ENCODE data around the gene ALS2CL. TPM values are rescaled to one million over a fixed set of nuclear protein-coding genes. Genes with fewer than 3 reads are reported as not detected.

ALS2CL gene
- total RNA-seq, 1 experiment from 2014 or later = 16.4 TPM

DNA sequence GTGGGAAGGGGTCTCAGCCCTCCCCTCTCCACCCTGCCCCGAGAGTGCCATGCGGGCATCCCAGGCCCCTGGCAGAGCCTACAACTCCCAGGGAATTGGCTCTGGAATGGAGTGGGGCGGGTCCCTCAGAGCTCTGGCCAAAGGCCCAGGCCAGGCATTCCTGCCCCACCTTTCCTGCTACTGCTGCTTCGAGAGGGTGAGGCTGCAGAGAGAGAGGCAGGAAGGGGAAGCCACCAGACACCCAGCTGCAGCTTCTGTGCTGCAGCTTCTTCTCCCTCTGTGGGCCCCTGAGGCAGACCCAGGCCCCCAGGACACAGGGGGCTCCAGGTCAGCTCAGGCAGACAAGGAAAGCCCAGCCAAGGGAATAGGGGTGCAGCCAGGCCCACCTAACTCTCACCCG, 2.7 kb downstream of the ALS2CL start:
- no peaks in the 10 kb centered on the region for H3K79me2 ChIP-seq (ENCODE audit: insufficient read depth, low read length)
- no peaks in the 10 kb centered on the region for H3K9me2 ChIP-seq (ENCODE audit: insufficient read depth)
- no peaks in the 10 kb centered on the region for H3K9me3 ChIP-seq (ENCODE audit: control insufficient read depth in 1 of 2, insufficient read depth in 1 of 2, low read depth in 1 of 2, low read length in 2 of 2)
- H3K4me3 ChIP-seq (replicated peaks in 1 of 2; ENCODE audit: low read depth in 1 of 2, low read length in 2 of 2) = no peak overlapping the region
- ATAC-seq (peak; percentile 28), DNase-seq (ENCODE audit: low read depth, low spot score) (no peak)
- no peaks in the 10 kb centered on the region for H4K20me1 ChIP-seq (ENCODE audit: insufficient read depth)
- POLR2A ChIA-PET = no interaction called here
- CTCF ChIA-PET = no interaction called here
- intact Hi-C loops (cut with micrococcal nuclease) = no loop called here
- no peak overlapping the region for H2AFZ ChIP-seq (ENCODE audit: low read depth, low read length, poor library complexity, severe bottlenecking)
- H3K27ac ChIP-seq (ENCODE audit: low read depth, low read length) = peak overlapping the region; percentile 7; the same call in 1 of the 2 replicates
- peaks cover 31 to 59% of the 10 kb centered on the region in 2 experiments for H3K4me1 ChIP-seq (ENCODE audit: control insufficient read depth in 1 of 2, insufficient read depth in 2 of 2, low read length in 2 of 2)
- TF ChIP-seq SRF (IDR thresholded peaks at IDR 0.05; ENCODE audit: low read depth) (no peak), CBX3 (IDR thresholded peaks at IDR 0.05; ENCODE audit: low read depth) (no peak), CEBPB (IDR thresholded peaks at IDR 0.05; ENCODE audit: low read depth) (no peak), ELF1 (IDR thresholded peaks at IDR 0.05; ENCODE audit: borderline replicate concordance, low read depth) (no peak), POLR2A (IDR thresholded peaks at IDR 0.05; ENCODE audit: borderline replicate concordance, extremely low read depth, insufficient read depth, insufficient read length) (no peak), FOSL1 (IDR thresholded peaks at IDR 0.05; ENCODE audit: low read depth) (no peak), EGR1 (IDR thresholded peaks at IDR 0.05; ENCODE audit: low read depth) (no peak), POLR2AphosphoS5 (IDR thresholded peaks at IDR 0.05; ENCODE audit: low read depth, low read length) (no peak), SP1 (IDR thresholded peaks at IDR 0.05; ENCODE audit: low read depth) (no peak), JUND (IDR thresholded peaks at IDR 0.05) (no peak), TCF7L2 (IDR thresholded peaks at IDR 0.05; ENCODE audit: borderline replicate concordance, extremely low read depth, insufficient read depth, insufficient read length) (no peak), RAD21 (IDR thresholded peaks at IDR 0.05; ENCODE audit: low read depth) (no peak), ZNF274 (IDR thresholded peaks at IDR 0.05; ENCODE audit: low read depth, low read length) (no peak), YY1 (IDR thresholded peaks at IDR 0.05; ENCODE audit: extremely low read depth, insufficient replicate concordance, low read depth, low read length) (no peak), SIN3A (IDR thresholded peaks at IDR 0.05; ENCODE audit: low read depth) (no peak)
- TF ChIP-seq, protein P1, sequence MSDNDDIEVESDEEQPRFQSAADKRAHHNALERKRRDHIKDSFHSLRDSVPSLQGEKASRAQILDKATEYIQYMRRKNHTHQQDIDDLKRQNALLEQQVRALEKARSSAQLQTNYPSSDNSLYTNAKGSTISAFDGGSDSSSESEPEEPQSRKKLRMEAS (IDR thresholded peaks at IDR 0.05) = no peak
- TF ChIP-seq, protein P2, sequence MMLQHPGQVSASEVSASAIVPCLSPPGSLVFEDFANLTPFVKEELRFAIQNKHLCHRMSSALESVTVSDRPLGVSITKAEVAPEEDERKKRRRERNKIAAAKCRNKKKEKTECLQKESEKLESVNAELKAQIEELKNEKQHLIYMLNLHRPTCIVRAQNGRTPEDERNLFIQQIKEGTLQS (IDR thresholded peaks at IDR 0.05) = no peak
- TF ChIP-seq, protein P3, sequence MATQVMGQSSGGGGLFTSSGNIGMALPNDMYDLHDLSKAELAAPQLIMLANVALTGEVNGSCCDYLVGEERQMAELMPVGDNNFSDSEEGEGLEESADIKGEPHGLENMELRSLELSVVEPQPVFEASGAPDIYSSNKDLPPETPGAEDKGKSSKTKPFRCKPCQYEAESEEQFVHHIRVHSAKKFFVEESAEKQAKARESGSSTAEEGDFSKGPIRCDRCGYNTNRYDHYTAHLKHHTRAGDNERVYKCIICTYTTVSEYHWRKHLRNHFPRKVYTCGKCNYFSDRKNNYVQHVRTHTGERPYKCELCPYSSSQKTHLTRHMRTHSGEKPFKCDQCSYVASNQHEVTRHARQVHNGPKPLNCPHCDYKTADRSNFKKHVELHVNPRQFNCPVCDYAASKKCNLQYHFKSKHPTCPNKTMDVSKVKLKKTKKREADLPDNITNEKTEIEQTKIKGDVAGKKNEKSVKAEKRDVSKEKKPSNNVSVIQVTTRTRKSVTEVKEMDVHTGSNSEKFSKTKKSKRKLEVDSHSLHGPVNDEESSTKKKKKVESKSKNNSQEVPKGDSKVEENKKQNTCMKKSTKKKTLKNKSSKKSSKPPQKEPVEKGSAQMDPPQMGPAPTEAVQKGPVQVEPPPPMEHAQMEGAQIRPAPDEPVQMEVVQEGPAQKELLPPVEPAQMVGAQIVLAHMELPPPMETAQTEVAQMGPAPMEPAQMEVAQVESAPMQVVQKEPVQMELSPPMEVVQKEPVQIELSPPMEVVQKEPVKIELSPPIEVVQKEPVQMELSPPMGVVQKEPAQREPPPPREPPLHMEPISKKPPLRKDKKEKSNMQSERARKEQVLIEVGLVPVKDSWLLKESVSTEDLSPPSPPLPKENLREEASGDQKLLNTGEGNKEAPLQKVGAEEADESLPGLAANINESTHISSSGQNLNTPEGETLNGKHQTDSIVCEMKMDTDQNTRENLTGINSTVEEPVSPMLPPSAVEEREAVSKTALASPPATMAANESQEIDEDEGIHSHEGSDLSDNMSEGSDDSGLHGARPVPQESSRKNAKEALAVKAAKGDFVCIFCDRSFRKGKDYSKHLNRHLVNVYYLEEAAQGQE (IDR thresholded peaks at IDR 0.05; ENCODE audit: low read depth) = no peak
- TF ChIP-seq, protein P4, sequence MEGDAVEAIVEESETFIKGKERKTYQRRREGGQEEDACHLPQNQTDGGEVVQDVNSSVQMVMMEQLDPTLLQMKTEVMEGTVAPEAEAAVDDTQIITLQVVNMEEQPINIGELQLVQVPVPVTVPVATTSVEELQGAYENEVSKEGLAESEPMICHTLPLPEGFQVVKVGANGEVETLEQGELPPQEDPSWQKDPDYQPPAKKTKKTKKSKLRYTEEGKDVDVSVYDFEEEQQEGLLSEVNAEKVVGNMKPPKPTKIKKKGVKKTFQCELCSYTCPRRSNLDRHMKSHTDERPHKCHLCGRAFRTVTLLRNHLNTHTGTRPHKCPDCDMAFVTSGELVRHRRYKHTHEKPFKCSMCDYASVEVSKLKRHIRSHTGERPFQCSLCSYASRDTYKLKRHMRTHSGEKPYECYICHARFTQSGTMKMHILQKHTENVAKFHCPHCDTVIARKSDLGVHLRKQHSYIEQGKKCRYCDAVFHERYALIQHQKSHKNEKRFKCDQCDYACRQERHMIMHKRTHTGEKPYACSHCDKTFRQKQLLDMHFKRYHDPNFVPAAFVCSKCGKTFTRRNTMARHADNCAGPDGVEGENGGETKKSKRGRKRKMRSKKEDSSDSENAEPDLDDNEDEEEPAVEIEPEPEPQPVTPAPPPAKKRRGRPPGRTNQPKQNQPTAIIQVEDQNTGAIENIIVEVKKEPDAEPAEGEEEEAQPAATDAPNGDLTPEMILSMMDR (IDR thresholded peaks at IDR 0.05 in 2 of 3, conservative IDR thresholded peaks at IDR 0.05 in 1 of 3; ENCODE audit: borderline replicate concordance in 1 of 3, insufficient read depth in 1 of 3, low read depth in 2 of 3, low read length in 2 of 3) = no peak
- BruUV-seq (replicated peaks) = no TSS peak
- RAD21 ChIA-PET (ENCODE audit: low non-redundant PET in 1 of 2, low total read pairs in 2 of 2, uncharacterized antibody in 2 of 2, unreplicated experiment in 2 of 2) = no interaction called here
- H3K9ac ChIP-seq (ENCODE audit: low read length) = peak overlapping the region; percentile 26
- peak overlapping the region; percentile 97 for H3K4me2 ChIP-seq (ENCODE audit: low read length)
- no peaks in the 10 kb centered on the region for H3K27me3 ChIP-seq (ENCODE audit: insufficient read depth, low read length)
- no peaks in the 10 kb centered on the region for H3K36me3 ChIP-seq (ENCODE audit: control insufficient read depth in 1 of 2, insufficient read depth in 2 of 2, low read length in 2 of 2)

Data from HCT116 (cell line).